Measurements from ENCODE around the gene C4orf50.
"Not testable (repeated sequence)": the region's sequence is repeated elsewhere in the genome, so short reads cannot be mapped to it uniquely, and the experiment has no call there.

C4orf50 gene

GRCh38 chr4:5887011-5887360 is 131.2 kb downstream of the C4orf50 start:
- peak; percentile 32 for DNase-seq

GRCh38 chr4:5885733-5886132 is 132.5 kb downstream of the C4orf50 start:
- no peak for DNase-seq

GRCh38 chr4:5884796-5885195 is 133.4 kb downstream of the C4orf50 start:
- no peak for DNase-seq

- no peak for DNase-seq
These were observed 134.3 kb downstream of the C4orf50 start for GRCh38 chr4:5883916-5884315.

- no peak for DNase-seq
These were observed 135.3 kb downstream of the C4orf50 start for GRCh38 chr4:5882947-5883346.

- DNase-seq, result no peak
These were observed 136.9 kb downstream of the C4orf50 start for GRCh38 chr4:5881340-5881739.

- DNase-seq, result no peak
These were observed 139.9 kb downstream of the C4orf50 start for GRCh38 chr4:5878359-5878758.

- DNase-seq, result no peak
These were observed 140.8 kb downstream of the C4orf50 start for GRCh38 chr4:5877392-5877791.

GRCh38 chr4:5874811-5875449 is 143.3 kb downstream of the C4orf50 start:
- no peak for DNase-seq

GRCh38 chr4:5870701-5871100 is 147.5 kb downstream of the C4orf50 start:
- DNase-seq, result no peak

GRCh38 chr4:5869966-5870619 is 148.1 kb downstream of the C4orf50 start:
- DNase-seq, result no peak

- DNase-seq, result no peak
These were observed 150.4 kb downstream of the C4orf50 start for GRCh38 chr4:5867866-5868265.

- DNase-seq, result no peak
These were observed 151.1 kb downstream of the C4orf50 start for GRCh38 chr4:5866841-5867813.

GRCh38 chr4:5865896-5866599 is 152.2 kb downstream of the C4orf50 start:
- DNase-seq, result no peak

- DNase-seq, result no peak
These were observed 154.6 kb downstream of the C4orf50 start for GRCh38 chr4:5863461-5864113.

- DNase-seq, result no peak
These were observed 160.0 kb downstream of the C4orf50 start for GRCh38 chr4:5858020-5858769.

- DNase-seq, result no peak
These were observed 161.0 kb downstream of the C4orf50 start for GRCh38 chr4:5857199-5857598.

- not testable (repeated sequence) for DNase-seq
These were observed 161.9 kb downstream of the C4orf50 start for GRCh38 chr4:5856362-5856761.

GRCh38 chr4:5854929-5855328 is 163.3 kb downstream of the C4orf50 start:
- DNase-seq, result no peak

- no peak for DNase-seq
These were observed 165.6 kb downstream of the C4orf50 start for GRCh38 chr4:5852523-5853202.

GRCh38 chr4:5851637-5852301 is 166.5 kb downstream of the C4orf50 start:
- no peak for DNase-seq

All from 8988T (cell line).